Loucy (cell line): ENCODE results near the gene CALU.

Experiments used
- H2AFZ ChIP-seq: fragments of 200-600 bp; sonication (generic); 2 replicates; pipeline ENCODE4 v1.6.0; 2016; ENCODE audit warnings: antibody characterized with exemption, mild to moderate bottlenecking, low read length, moderate library complexity
- H3F3A ChIP-seq: fragments of 200-600 bp; 2 replicates; pipeline ENCODE4 v1.6.0; 2016; ENCODE audit warnings: antibody characterized with exemption, low read depth, mild to moderate bottlenecking
- H3K27me3 ChIP-seq: fragments of 200-600 bp; sonication (generic); 2 replicates; pipeline ENCODE4 v1.6.1; 2014; ENCODE audit warnings: low read length, mild to moderate bottlenecking; ENCODE audit not compliant: insufficient read depth, poor library complexity, severe bottlenecking
- H3K36me3 ChIP-seq: fragments of 200-600 bp; sonication (generic); 2 replicates; pipeline ENCODE4 v1.6.1; 2016; ENCODE audit warnings: low read length; ENCODE audit not compliant: insufficient read depth
- H3K4me1 ChIP-seq: fragments of 200-600 bp; sonication (generic); 2 replicates; pipeline ENCODE4 v1.5.1; 2014; ENCODE audit warnings: low read length, mild to moderate bottlenecking; ENCODE audit not compliant: insufficient read depth, poor library complexity, severe bottlenecking
- H3K4me2 ChIP-seq: fragments of 200-600 bp; sonication (generic); 2 replicates; pipeline ENCODE4 v1.6.0; 2014; ENCODE audit warnings: antibody characterized with exemption, low read length, low read depth, mild to moderate bottlenecking; ENCODE audit not compliant: poor library complexity, severe bottlenecking
- H3K4me3 ChIP-seq: fragments of 200-600 bp; sonication (generic); 2 replicates; pipeline ENCODE4 v1.5.1; 2014; ENCODE audit warnings: low read length, mild to moderate bottlenecking, mixed read lengths; ENCODE audit not compliant: poor library complexity, severe bottlenecking
- H3K79me2 ChIP-seq: fragments of 200-600 bp; sonication (generic); 2 replicates; pipeline ENCODE4 v1.6.1; 2014; ENCODE audit warnings: low read length; ENCODE audit not compliant: insufficient read depth
- H3K9ac ChIP-seq: fragments of 200-600 bp; sonication (generic); 2 replicates; pipeline ENCODE4 v1.6.0; 2014; ENCODE audit warnings: mild to moderate bottlenecking, low read depth, low read length, moderate library complexity; ENCODE audit not compliant: poor library complexity, severe bottlenecking
- H3K9me2 ChIP-seq: fragments of 200-600 bp; sonication (generic); replicated peaks from 2 replicates; pipeline ENCODE4 v1.6.1; 2016; ENCODE audit warnings: low read depth, low read length, mixed read lengths
- H3K9me3 ChIP-seq: fragments of 200-600 bp; sonication (generic); 2 replicates; pipeline ENCODE4 v1.6.1; 2014; ENCODE audit warnings: mild to moderate bottlenecking, antibody characterized with exemption, low read length, low read depth; ENCODE audit not compliant: insufficient read depth
- H4K20me1 ChIP-seq: fragments of 200-600 bp; sonication (generic); 2 replicates; pipeline ENCODE4 v1.6.0; 2014; ENCODE audit warnings: antibody characterized with exemption, low read length, mild to moderate bottlenecking; ENCODE audit not compliant: insufficient read depth, poor library complexity, severe bottlenecking
- EZH2phosphoT487 ChIP-seq: fragments of 200-600 bp; IDR thresholded peaks from 2 replicates; pipeline ENCODE4 v1.6.1; 2018; ENCODE audit warnings: antibody characterized with exemption, mild to moderate bottlenecking, moderate library complexity, borderline replicate concordance
- TF ChIP-seq, protein P1 (sequence below): fragments of 200-600 bp; sonication (generic); conservative IDR thresholded peaks from 2 replicates; pipeline ENCODE4 v1.5.1; 2014; ENCODE audit warnings: mild to moderate bottlenecking, antibody characterized with exemption, low read length

Gene CALU

DNA sequence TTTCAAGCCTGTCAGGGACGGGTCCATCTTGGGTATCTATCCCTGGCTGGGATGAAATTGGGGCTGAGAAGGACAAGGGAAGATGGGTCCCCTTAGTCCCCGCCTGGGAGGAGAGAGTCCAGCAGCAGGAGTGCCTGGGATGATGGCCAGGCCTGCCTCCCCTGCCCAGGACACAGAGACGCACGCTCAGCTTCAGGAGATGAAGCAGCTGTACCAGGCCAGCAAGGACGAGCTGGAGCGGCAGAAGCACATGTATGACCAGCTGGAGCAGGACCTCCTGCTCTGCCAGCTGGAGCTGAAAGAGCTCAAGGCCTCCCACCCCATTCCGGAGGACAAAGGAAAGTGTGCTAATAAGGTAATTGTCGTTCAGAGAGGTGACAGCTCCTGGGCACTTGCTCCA lies 68.0 kb downstream of the CALU start:
- TF ChIP-seq, protein P1, sequence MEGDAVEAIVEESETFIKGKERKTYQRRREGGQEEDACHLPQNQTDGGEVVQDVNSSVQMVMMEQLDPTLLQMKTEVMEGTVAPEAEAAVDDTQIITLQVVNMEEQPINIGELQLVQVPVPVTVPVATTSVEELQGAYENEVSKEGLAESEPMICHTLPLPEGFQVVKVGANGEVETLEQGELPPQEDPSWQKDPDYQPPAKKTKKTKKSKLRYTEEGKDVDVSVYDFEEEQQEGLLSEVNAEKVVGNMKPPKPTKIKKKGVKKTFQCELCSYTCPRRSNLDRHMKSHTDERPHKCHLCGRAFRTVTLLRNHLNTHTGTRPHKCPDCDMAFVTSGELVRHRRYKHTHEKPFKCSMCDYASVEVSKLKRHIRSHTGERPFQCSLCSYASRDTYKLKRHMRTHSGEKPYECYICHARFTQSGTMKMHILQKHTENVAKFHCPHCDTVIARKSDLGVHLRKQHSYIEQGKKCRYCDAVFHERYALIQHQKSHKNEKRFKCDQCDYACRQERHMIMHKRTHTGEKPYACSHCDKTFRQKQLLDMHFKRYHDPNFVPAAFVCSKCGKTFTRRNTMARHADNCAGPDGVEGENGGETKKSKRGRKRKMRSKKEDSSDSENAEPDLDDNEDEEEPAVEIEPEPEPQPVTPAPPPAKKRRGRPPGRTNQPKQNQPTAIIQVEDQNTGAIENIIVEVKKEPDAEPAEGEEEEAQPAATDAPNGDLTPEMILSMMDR, result no peak
- no peak for TF ChIP-seq EZH2phosphoT487
- Histone ChIP-seq H3F3A (no peaks in the 10 kb centered on the region), H3K27me3 (no peaks in the 10 kb centered on the region), H3K79me2 (no peaks in the 10 kb centered on the region), H3K4me2 (no peak overlapping the region), H2AFZ (no peak overlapping the region), H3K36me3 (peaks cover 76% of the 10 kb centered on the region; the same call in 1 of the 2 replicates), H3K9me3 (no peaks in the 10 kb centered on the region), H3K9ac (no peak overlapping the region), H3K9me2 (no peaks in the 10 kb centered on the region), H3K4me3 (no peak overlapping the region), H3K4me1 (no peaks in the 10 kb centered on the region), H4K20me1 (no peaks in the 10 kb centered on the region)

DNA sequence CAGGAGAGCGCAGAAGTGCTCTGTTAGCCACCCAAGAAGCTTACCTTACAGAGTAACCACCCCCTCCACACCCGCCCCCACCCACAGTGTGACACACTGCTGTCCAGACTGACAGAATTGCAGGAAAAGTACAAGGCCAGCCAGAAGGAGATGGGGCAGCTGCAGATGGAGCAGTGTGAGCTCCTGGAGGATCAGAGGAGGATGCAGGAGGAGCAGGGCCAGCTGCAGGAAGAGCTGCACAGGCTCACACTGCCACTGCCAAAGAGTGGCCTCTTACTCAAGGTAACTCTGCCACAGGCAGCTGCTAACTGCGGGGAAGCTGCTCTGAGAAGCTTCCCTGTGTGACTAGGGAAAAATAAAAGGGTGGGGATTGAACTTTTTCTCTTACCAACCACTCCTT lies 70.2 kb downstream of the CALU start:
- Histone ChIP-seq H3K4me1 (no peaks in the 10 kb centered on the region), H3K27me3 (no peaks in the 10 kb centered on the region), H3K4me3 (no peak overlapping the region), H3K36me3 (peaks cover 59% of the 10 kb centered on the region; the same call in 1 of the 2 replicates), H3F3A (no peaks in the 10 kb centered on the region), H4K20me1 (no peaks in the 10 kb centered on the region), H3K9ac (no peak overlapping the region), H2AFZ (no peak overlapping the region), H3K9me3 (no peaks in the 10 kb centered on the region), H3K4me2 (no peak overlapping the region), H3K79me2 (no peaks in the 10 kb centered on the region), H3K9me2 (no peaks in the 10 kb centered on the region)
- TF ChIP-seq, protein P1, result no peak
- TF ChIP-seq EZH2phosphoT487, result no peak

DNA sequence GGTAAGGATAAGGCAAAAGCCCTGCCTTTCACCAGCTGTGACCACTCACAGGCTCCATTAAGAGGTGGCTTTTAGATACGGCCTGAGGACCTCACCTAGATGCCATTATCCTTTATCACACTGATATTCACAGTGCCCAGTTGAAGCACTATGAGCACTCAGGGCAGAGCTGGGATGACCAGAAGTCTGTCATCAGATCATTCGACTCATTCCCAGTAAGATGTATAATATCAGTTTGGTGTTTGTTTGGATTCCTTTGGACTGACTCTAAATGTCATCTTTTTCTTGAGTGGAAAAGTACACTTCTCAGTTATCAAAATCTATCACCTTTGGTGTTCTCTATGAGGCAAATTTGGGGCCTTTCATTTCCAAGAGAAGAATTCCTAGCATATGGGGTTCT lies 71.3 kb downstream of the CALU start:
- H3K4me2 ChIP-seq, result no peak overlapping the region
- TF ChIP-seq EZH2phosphoT487, result no peak
- TF ChIP-seq, protein P1, result no peak
- H3K27me3 ChIP-seq, result no peaks in the 10 kb centered on the region
- H3K9me3 ChIP-seq, result no peaks in the 10 kb centered on the region
- H4K20me1 ChIP-seq, result no peaks in the 10 kb centered on the region
- H3K79me2 ChIP-seq, result no peaks in the 10 kb centered on the region
- H3K4me1 ChIP-seq, result no peaks in the 10 kb centered on the region
- no peak overlapping the region for H3K9ac ChIP-seq
- H3K4me3 ChIP-seq, result no peak overlapping the region
- no peak overlapping the region for H2AFZ ChIP-seq
- no peaks in the 10 kb centered on the region for H3K9me2 ChIP-seq
- no peaks in the 10 kb centered on the region for H3F3A ChIP-seq
- H3K36me3 ChIP-seq, result peaks cover 48% of the 10 kb centered on the region; the same call in 1 of the 2 replicates
